Measurements from ENCODE around the gene METTL25B.

GRCh38 chr1:156760092-156760795, 32.0 kb downstream of the METTL25B start:
- no peak for TF ChIP-seq CTCF (IDR thresholded peaks at IDR 0.05; ENCODE audit: insufficient read depth, low read length, poor library complexity, severe bottlenecking)
- no peak for TF ChIP-seq EZH2phosphoT487 (conservative IDR thresholded peaks at IDR 0.05; ENCODE audit: low read length)

Measured in SU-DHL-6 (cell line).